HepG2 (cell line): Measurements from ENCODE around the gene ZIM2. TPM values are rescaled to one million over a fixed set of nuclear protein-coding genes. Genes with fewer than 3 reads are reported as not detected.
A peak's percentile ranks its signal among the peaks of the same experiment; 100 is the strongest.

Experiments used
- ATF3 ChIP-seq: sonication (generic); formaldehyde crosslinking; IDR thresholded peaks from 2 replicates; pipeline ENCODE4 v1.4.0; 2020; ENCODE audit warnings: missing genetic modification reagents
- ERF ChIP-seq: IDR thresholded peaks from 2 replicates; pipeline ENCODE4 v1.6.1; 2018; ENCODE audit warnings: missing biosample characterization, missing genetic modification reagents
- GMEB1 ChIP-seq: sonication (generic); formaldehyde crosslinking; IDR thresholded peaks from 2 replicates; pipeline ENCODE4 v1.5.1; 2020; ENCODE audit warnings: missing genetic modification reagents, mild to moderate bottlenecking, borderline replicate concordance
- GTF2F1 ChIP-seq: fragments of 150-350 bp; IDR thresholded peaks from 2 replicates; pipeline ENCODE4 v1.6.1; 2014; ENCODE audit warnings: low read length
- HOMEZ ChIP-seq: IDR thresholded peaks from 2 replicates; pipeline ENCODE4 v1.6.1; 2016; ENCODE audit warnings: low read depth
- KAT7 ChIP-seq: IDR thresholded peaks from 2 replicates; pipeline ENCODE4 v1.6.1; 2018; ENCODE audit warnings: borderline replicate concordance, missing compliant biosample characterization
- KDM6A ChIP-seq: IDR thresholded peaks from 2 replicates; pipeline ENCODE4 v1.6.1; 2016; ENCODE audit warnings: low read depth
- KMT2A ChIP-seq: sonication (generic); formaldehyde crosslinking; IDR thresholded peaks from 2 replicates; pipeline ENCODE4 v1.4.0; 2020; ENCODE audit warnings: missing genetic modification reagents
- MBNL3 ChIP-seq: fragments of 250-450 bp; sonication (Bioruptor Pico); conservative IDR thresholded peaks from 2 replicates; pipeline ENCODE4 v1.8.0; 2022; ENCODE audit warnings: mild to moderate bottlenecking, inconsistent platforms
- MIER3 ChIP-seq: IDR thresholded peaks from 2 replicates; pipeline ENCODE4 v1.6.1; 2016; ENCODE audit warnings: missing compliant biosample characterization, borderline replicate concordance
- PATZ1 ChIP-seq: sonication (generic); formaldehyde crosslinking; IDR thresholded peaks from 2 replicates; pipeline ENCODE4 v1.4.0; 2020; ENCODE audit warnings: missing genetic modification reagents
- PRMT3 ChIP-seq: sonication (generic); formaldehyde crosslinking; IDR thresholded peaks from 2 replicates; pipeline ENCODE4 v1.8.1; 2022; ENCODE audit warnings: low read depth, mild to moderate bottlenecking, moderate library complexity, missing genetic modification reagents, borderline replicate concordance
- SALL1 ChIP-seq: sonication (generic); formaldehyde crosslinking; IDR thresholded peaks from 2 replicates; pipeline ENCODE4 v1.8.0; 2022; ENCODE audit warnings: mild to moderate bottlenecking, missing genetic modification reagents
- SIN3A ChIP-seq: IDR thresholded peaks from 2 replicates; pipeline ENCODE4 v1.6.1; 2011; ENCODE audit warnings: low read depth, mild to moderate bottlenecking, control low read depth, low read length, borderline replicate concordance
- SOX13 ChIP-seq, 3 experiments: fragments of 450-650 bp in 1 of 3; sonication (generic) in 1 of 3; formaldehyde crosslinking in 1 of 3; IDR thresholded peaks in 2 of 3; conservative IDR thresholded peaks in 1 of 3; 2 replicates each; pipeline versions ENCODE4 v1.5.0 to v1.6.1; 2016 to 2020; ENCODE audit warnings: antibody characterized with exemption in 1 of 3, mild to moderate bottlenecking in 1 of 3, missing compliant biosample characterization in 1 of 3, missing genetic modification reagents in 1 of 3, moderate library complexity in 1 of 3
- SP140L ChIP-seq: sonication (generic); formaldehyde crosslinking; IDR thresholded peaks from 2 replicates; pipeline ENCODE4 v1.4.0; 2020; ENCODE audit warnings: missing genetic modification reagents, borderline replicate concordance
- TBL1XR1 ChIP-seq: fragments of 150-350 bp; IDR thresholded peaks from 2 replicates; pipeline ENCODE4 v1.6.1; 2014; ENCODE audit warnings: borderline replicate concordance, low read length; ENCODE audit not compliant: partially characterized antibody
- ZNF274 ChIP-seq: sonication (generic); formaldehyde crosslinking; IDR thresholded peaks from 2 replicates; pipeline ENCODE4 v1.5.1; 2020; ENCODE audit warnings: mild to moderate bottlenecking, missing genetic modification reagents
- ZNF451 ChIP-seq: sonication (generic); formaldehyde crosslinking; IDR thresholded peaks from 2 replicates; pipeline ENCODE4 v1.5.0; 2020; ENCODE audit warnings: mild to moderate bottlenecking, missing genetic modification reagents
- ZNF770 ChIP-seq: sonication (generic); formaldehyde crosslinking; IDR thresholded peaks from 2 replicates; pipeline ENCODE4 v1.5.0; 2020; ENCODE audit warnings: mild to moderate bottlenecking, missing genetic modification reagents
- ZNF772 ChIP-seq: sonication (generic); formaldehyde crosslinking; IDR thresholded peaks from 2 replicates; pipeline ENCODE4 v1.5.0; 2020; ENCODE audit warnings: mild to moderate bottlenecking, missing genetic modification reagents
- ZSCAN22 ChIP-seq: sonication (generic); formaldehyde crosslinking; IDR thresholded peaks from 2 replicates; pipeline ENCODE4 v1.4.0; 2020; ENCODE audit warnings: mild to moderate bottlenecking, missing genetic modification reagents
- polyA plus RNA-seq, 8 experiments: library from polyadenylated mRNA; depleted of rRNA in 3 of 8; stranded (reverse) in 7 of 8; unstranded in 1 of 8; fragments of >200 nt; fragmentation: Illumina TruSeq in 4 of 8; extraction: Trizol in 4 of 8; gene quantifications; 2 replicates each; pipeline versions ENCODE4 v1.2.1 to v1.2.3, GENCODE V29; 2011 to 2016; ENCODE audit warnings: low read depth in 4 of 8, missing spikeins in 1 of 8, mixed read lengths in 1 of 8; ENCODE audit not compliant: insufficient read depth in 1 of 8
- total RNA-seq, 5 experiments: library from RNA; depleted of rRNA; stranded (reverse); fragments of >200 nt; fragmentation: Illumina TruSeq; extraction: Trizol; gene quantifications; 2 replicates each; pipeline ENCODE4 v1.2.3, GENCODE V29; 2016; ENCODE audit warnings: low read depth in 1 of 5

The ZIM2 gene
- total and polyA plus RNA-seq, 2 of the 13 experiments (the other 11 are each of a cell fraction or from before 2014, with no cell fraction given), result 7.2 to 10.3 TPM

- TF ChIP-seq PATZ1 (CRISPR knock-in tag) (peak; percentile 71), SOX13 (IDR thresholded peaks at IDR 0.05) (0 out of 2 replicates have a peak, but pooled peaks have one; percentile 12), SOX13 (CRISPR knock-in tag; conservative IDR thresholded peaks at IDR 0.05 in 1 of 2, IDR thresholded peaks at IDR 0.05 in 1 of 2) (peak in 1 of 2 experiments; percentile 86; a peak in 2 of 4 replicates), KDM6A (CRISPR knock-in tag) (peak; percentile 33; the same call in 1 of the 2 replicates), PRMT3 (no peak), SIN3A (0 out of 2 replicates have a peak, but pooled peaks have one; percentile 52), ZNF770 (CRISPR knock-in tag) (no peak), KAT7 (CRISPR knock-in tag) (no peak; the same call in 1 of the 2 replicates), MBNL3 (no peak), ZNF451 (CRISPR knock-in tag) (0 out of 2 replicates have a peak, but pooled peaks have one; percentile 50), MIER3 (CRISPR knock-in tag) (peak; percentile 93; the same call in 1 of the 2 replicates), ZNF772 (CRISPR knock-in tag) (peak; percentile 89), HOMEZ (peak; percentile 82; the same call in 1 of the 2 replicates), GTF2F1 (no peak), ZNF274 (CRISPR knock-in tag) (no peak), KMT2A (CRISPR knock-in tag) (peak; percentile 18; the same call in 1 of the 2 replicates), GMEB1 (CRISPR knock-in tag) (no peak), SALL1 (CRISPR knock-in tag) (peak; percentile 91), ATF3 (no peak), ERF (CRISPR knock-in tag) (peak; percentile 86), SP140L (CRISPR knock-in tag) (no peak), TBL1XR1 (no peak), ZSCAN22 (CRISPR knock-in tag) (0 out of 2 replicates have a peak, but pooled peaks have one; percentile 36)
Observed at GRCh38 chr19:56880592-56881190, 40.2 kb upstream of the ZIM2 start (continued).
